HepG2 (cell line): Measurements from ENCODE around the gene CIDEA. TPM values are rescaled to one million over a fixed set of nuclear protein-coding genes. Genes with fewer than 3 reads are reported as not detected.

ENCODE experiments used
- ATF4 ChIP-seq, 2 experiments: fragments of 450-650 bp in 1 of 2; sonication (generic) in 1 of 2; formaldehyde crosslinking; IDR thresholded peaks; 2 replicates each; pipeline versions ENCODE4 v1.5.0 to v1.8.0; 2020 to 2022; ENCODE audit warnings: mild to moderate bottlenecking in 1 of 2, missing genetic modification reagents in 1 of 2
- FOSL2 ChIP-seq: sonication (generic); formaldehyde crosslinking; IDR thresholded peaks from 2 replicates; pipeline ENCODE4 v1.4.0; 2020; ENCODE audit warnings: missing genetic modification reagents
- GABPB1 ChIP-seq: IDR thresholded peaks from 2 replicates; pipeline ENCODE4 v1.6.1; 2016; ENCODE audit warnings: mild to moderate bottlenecking, missing genetic modification reagents, moderate library complexity, missing compliant biosample characterization
- GTF3A ChIP-seq: sonication (generic); formaldehyde crosslinking; conservative IDR thresholded peaks from 2 replicates; pipeline ENCODE4 v1.4.0; 2020; ENCODE audit warnings: mild to moderate bottlenecking, missing genetic modification reagents
- HMG20A ChIP-seq: IDR thresholded peaks from 2 replicates; pipeline ENCODE4 v1.6.1; 2016; ENCODE audit warnings: borderline replicate concordance
- KDM5A ChIP-seq: fragments of 200-600 bp; sonication (generic); IDR thresholded peaks from 2 replicates; pipeline ENCODE4 v1.7.0; 2018; ENCODE audit warnings: antibody characterized with exemption, mild to moderate bottlenecking, low read length, borderline replicate concordance
- POLR2A ChIP-seq, 2 experiments: IDR thresholded peaks; 2 replicates each; pipeline ENCODE4 v1.6.1; 2011; ENCODE audit warnings: low read depth in 2 of 2, low read length in 2 of 2, mild to moderate bottlenecking in 1 of 2, moderate library complexity in 1 of 2; ENCODE audit not compliant: insufficient read depth in 1 of 2
- TEAD3 ChIP-seq: optimal IDR thresholded peaks from 2 replicates; pipeline ENCODE3; 2016; ENCODE audit warnings: borderline replicate concordance
- UBTF ChIP-seq: sonication (generic); formaldehyde crosslinking; IDR thresholded peaks from 2 replicates; pipeline ENCODE4 v1.4.0; 2020; ENCODE audit warnings: mild to moderate bottlenecking, missing genetic modification reagents
- ZFX ChIP-seq: sonication (generic); formaldehyde crosslinking; IDR thresholded peaks from 2 replicates; pipeline ENCODE4 v1.4.0; 2020; ENCODE audit warnings: mild to moderate bottlenecking, low read depth, missing genetic modification reagents, moderate library complexity
- ZKSCAN8 ChIP-seq: IDR thresholded peaks from 2 replicates; pipeline ENCODE4 v1.6.1; 2016; ENCODE audit warnings: borderline replicate concordance, missing genetic modification reagents, missing compliant biosample characterization
- ZNF543 ChIP-seq: sonication (generic); formaldehyde crosslinking; IDR thresholded peaks from 2 replicates; pipeline ENCODE4 v1.4.0; 2020; ENCODE audit warnings: mild to moderate bottlenecking, missing genetic modification reagents
- ZNF670 ChIP-seq: sonication (generic); formaldehyde crosslinking; IDR thresholded peaks from 2 replicates; pipeline ENCODE4 v1.8.0; 2022; ENCODE audit warnings: mild to moderate bottlenecking, missing genetic modification reagents, borderline replicate concordance
- ZNF724P ChIP-seq: sonication (generic); formaldehyde crosslinking; IDR thresholded peaks from 2 replicates; pipeline ENCODE4 v1.8.0; 2022; ENCODE audit warnings: missing genetic modification reagents, borderline replicate concordance
- polyA plus RNA-seq, 8 experiments: library from polyadenylated mRNA; depleted of rRNA in 3 of 8; stranded (reverse) in 7 of 8; unstranded in 1 of 8; fragments of >200 nt; fragmentation: Illumina TruSeq in 4 of 8; extraction: Trizol in 4 of 8; gene quantifications; 2 replicates each; pipeline versions ENCODE4 v1.2.1 to v1.2.3, GENCODE V29; 2011 to 2016; ENCODE audit warnings: low read depth in 4 of 8, missing spikeins in 1 of 8, mixed read lengths in 1 of 8; ENCODE audit not compliant: insufficient read depth in 1 of 8
- total RNA-seq, 5 experiments: library from RNA; depleted of rRNA; stranded (reverse); fragments of >200 nt; fragmentation: Illumina TruSeq; extraction: Trizol; gene quantifications; 2 replicates each; pipeline ENCODE4 v1.2.3, GENCODE V29; 2016; ENCODE audit warnings: low read depth in 1 of 5
- TF ChIP-seq, protein P1 (sequence below): IDR thresholded peaks from 2 replicates; pipeline ENCODE4 v1.6.1; 2016; ENCODE audit warnings: mild to moderate bottlenecking
- TF ChIP-seq, protein P2 (sequence below): sonication (generic); formaldehyde crosslinking; IDR thresholded peaks from 2 replicates; pipeline ENCODE4 v1.9.0; 2022; ENCODE audit warnings: missing genetic modification reagents, mild to moderate bottlenecking, borderline replicate concordance
- TF ChIP-seq, protein P3 (sequence below): sonication (generic); formaldehyde crosslinking; IDR thresholded peaks from 2 replicates; pipeline ENCODE4 v1.5.0; 2020; ENCODE audit warnings: mild to moderate bottlenecking, missing genetic modification reagents, moderate library complexity
- TF ChIP-seq, protein P4 (sequence below): sonication (generic); formaldehyde crosslinking; IDR thresholded peaks from 2 replicates; pipeline ENCODE4 v1.5.1; 2020; ENCODE audit warnings: missing genetic modification reagents, mild to moderate bottlenecking, borderline replicate concordance

The CIDEA gene
- total and polyA plus RNA-seq, 2 of the 13 experiments (the other 11 are each of a cell fraction or from before 2014, with no cell fraction given): not detected

DNA sequence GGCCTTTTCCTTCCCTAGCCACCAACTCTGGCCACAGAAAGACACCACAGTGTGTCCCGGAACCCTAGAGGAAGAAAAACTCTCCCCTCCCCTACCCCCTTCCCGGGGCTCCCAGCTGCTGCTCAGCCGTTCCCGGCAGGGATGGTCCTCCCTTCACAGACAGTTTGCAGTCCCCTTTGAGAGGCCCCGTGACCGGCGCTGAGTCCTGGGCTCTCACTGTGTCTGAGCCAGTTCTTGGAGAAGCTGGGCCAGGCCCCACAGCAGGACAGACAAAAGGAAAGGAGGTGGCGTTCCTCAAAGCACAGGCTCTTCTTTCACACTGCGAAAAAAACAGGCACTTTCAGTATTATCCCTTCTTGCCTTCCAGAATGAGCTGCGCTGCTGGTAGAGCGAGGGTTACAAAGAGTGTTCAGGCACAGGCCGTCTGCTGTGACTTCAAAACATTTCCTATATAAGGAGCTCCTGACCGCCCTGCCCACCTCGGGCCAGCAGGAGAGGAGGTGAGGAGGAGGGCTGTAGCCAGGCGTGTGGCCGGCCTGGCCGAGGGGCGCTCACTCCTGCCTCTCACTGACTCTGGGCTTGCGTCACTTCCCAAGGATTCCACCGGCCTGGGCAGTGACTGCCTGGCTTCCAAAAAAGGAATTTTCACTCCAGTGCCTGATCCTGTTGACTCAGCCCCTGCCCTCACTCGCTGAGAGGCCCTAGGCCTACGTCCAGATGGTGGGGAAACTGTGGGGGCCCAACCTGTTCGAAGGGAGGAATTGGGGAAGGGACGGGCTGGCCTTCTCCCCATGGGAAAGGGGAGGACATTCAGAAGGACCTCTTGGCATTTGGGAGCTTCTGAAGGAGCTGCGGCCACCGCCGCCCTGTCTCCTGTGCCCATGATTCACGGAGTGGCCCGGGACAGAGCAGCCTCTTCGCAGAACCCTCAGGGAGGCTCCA lies 24.9 kb downstream of the CIDEA start (continued):
- TF ChIP-seq, protein P1, sequence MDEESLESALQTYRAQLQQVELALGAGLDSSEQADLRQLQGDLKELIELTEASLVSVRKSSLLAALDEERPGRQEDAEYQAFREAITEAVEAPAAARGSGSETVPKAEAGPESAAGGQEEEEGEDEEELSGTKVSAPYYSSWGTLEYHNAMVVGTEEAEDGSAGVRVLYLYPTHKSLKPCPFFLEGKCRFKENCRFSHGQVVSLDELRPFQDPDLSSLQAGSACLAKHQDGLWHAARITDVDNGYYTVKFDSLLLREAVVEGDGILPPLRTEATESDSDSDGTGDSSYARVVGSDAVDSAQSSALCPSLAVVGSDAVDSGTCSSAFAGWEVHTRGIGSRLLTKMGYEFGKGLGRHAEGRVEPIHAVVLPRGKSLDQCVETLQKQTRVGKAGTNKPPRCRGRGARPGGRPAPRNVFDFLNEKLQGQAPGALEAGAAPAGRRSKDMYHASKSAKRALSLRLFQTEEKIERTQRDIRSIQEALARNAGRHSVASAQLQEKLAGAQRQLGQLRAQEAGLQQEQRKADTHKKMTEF (CRISPR knock-in tag): 0 out of 2 replicates have a peak, but pooled peaks have one; percentile 7
- TF ChIP-seq GABPB1 (peak; percentile 80), ZFX (CRISPR knock-in tag) (peak; percentile 69), TEAD3 (CRISPR knock-in tag) (peak; percentile 45), HMG20A (CRISPR knock-in tag) (no peak), ZNF724P (no peak; the same call in 1 of the 2 replicates), ZNF543 (no peak), ZNF670 (CRISPR knock-in tag) (no peak), FOSL2 (CRISPR knock-in tag) (peak; percentile 45; the same call in 1 of the 2 replicates), POLR2A (IDR thresholded peaks at IDR 0.05; ENCODE audit: insufficient read depth in 1 of 2, low read depth in 2 of 2, low read length in 2 of 2) (peak in 1 of 2 experiments; percentile 59; a peak in 2 of 4 replicates), UBTF (CRISPR knock-in tag) (0 out of 2 replicates have a peak, but pooled peaks have one; percentile 27), GTF3A (no peak), KDM5A (no peak), ATF4 (CRISPR knock-in tag; IDR thresholded peaks at IDR 0.05) (0 out of 4 replicates have a peak, but pooled peaks of 1 of the 2 experiments have one; percentile 17), ZKSCAN8 (CRISPR knock-in tag) (no peak)
- TF ChIP-seq, protein P2, sequence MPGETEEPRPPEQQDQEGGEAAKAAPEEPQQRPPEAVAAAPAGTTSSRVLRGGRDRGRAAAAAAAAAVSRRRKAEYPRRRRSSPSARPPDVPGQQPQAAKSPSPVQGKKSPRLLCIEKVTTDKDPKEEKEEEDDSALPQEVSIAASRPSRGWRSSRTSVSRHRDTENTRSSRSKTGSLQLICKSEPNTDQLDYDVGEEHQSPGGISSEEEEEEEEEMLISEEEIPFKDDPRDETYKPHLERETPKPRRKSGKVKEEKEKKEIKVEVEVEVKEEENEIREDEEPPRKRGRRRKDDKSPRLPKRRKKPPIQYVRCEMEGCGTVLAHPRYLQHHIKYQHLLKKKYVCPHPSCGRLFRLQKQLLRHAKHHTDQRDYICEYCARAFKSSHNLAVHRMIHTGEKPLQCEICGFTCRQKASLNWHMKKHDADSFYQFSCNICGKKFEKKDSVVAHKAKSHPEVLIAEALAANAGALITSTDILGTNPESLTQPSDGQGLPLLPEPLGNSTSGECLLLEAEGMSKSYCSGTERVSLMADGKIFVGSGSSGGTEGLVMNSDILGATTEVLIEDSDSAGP: 0 out of 2 replicates have a peak, but pooled peaks have one; percentile 34
- TF ChIP-seq, protein P3, sequence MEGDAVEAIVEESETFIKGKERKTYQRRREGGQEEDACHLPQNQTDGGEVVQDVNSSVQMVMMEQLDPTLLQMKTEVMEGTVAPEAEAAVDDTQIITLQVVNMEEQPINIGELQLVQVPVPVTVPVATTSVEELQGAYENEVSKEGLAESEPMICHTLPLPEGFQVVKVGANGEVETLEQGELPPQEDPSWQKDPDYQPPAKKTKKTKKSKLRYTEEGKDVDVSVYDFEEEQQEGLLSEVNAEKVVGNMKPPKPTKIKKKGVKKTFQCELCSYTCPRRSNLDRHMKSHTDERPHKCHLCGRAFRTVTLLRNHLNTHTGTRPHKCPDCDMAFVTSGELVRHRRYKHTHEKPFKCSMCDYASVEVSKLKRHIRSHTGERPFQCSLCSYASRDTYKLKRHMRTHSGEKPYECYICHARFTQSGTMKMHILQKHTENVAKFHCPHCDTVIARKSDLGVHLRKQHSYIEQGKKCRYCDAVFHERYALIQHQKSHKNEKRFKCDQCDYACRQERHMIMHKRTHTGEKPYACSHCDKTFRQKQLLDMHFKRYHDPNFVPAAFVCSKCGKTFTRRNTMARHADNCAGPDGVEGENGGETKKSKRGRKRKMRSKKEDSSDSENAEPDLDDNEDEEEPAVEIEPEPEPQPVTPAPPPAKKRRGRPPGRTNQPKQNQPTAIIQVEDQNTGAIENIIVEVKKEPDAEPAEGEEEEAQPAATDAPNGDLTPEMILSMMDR (CRISPR knock-in tag): peak; percentile 26; the same call in 1 of the 2 replicates
- TF ChIP-seq, protein P4, sequence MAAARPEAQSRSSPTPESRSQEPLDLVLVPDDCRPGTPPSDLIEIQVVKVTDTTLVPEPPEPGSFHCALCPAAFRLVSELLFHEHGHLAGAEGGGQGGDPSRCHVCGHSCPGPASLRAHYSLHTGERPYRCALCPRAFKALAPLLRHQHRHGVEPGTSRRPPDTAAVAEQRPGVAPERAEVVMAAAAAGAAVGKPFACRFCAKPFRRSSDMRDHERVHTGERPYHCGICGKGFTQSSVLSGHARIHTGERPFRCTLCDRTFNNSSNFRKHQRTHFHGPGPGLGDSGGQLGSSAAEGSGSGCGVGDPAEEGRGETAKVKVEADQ (CRISPR knock-in tag): peak; percentile 38; the same call in 1 of the 2 replicates
